T-helper 2 cell (primary cell): Measurements from ENCODE around the gene SLC35D3.
"Not testable (repeated sequence)": the region's sequence is repeated elsewhere in the genome, so short reads cannot be mapped to it uniquely, and the experiment has no call there.

Experiments used
- DNase-seq, 5 experiments: peaks; one replicate each; pipeline versions ENCODE4 v3.0.0 to v3.0.0-alpha.2; 2012 to 2022
- total RNA-seq, 2 donors: gene quantifications; one replicate each; lab custom pipeline; 2026; lab: John Stamatoyannopoulos, UW

Gene SLC35D3
- total RNA-seq = 0 to 0.13 reads per million in 2 donors

DNA sequence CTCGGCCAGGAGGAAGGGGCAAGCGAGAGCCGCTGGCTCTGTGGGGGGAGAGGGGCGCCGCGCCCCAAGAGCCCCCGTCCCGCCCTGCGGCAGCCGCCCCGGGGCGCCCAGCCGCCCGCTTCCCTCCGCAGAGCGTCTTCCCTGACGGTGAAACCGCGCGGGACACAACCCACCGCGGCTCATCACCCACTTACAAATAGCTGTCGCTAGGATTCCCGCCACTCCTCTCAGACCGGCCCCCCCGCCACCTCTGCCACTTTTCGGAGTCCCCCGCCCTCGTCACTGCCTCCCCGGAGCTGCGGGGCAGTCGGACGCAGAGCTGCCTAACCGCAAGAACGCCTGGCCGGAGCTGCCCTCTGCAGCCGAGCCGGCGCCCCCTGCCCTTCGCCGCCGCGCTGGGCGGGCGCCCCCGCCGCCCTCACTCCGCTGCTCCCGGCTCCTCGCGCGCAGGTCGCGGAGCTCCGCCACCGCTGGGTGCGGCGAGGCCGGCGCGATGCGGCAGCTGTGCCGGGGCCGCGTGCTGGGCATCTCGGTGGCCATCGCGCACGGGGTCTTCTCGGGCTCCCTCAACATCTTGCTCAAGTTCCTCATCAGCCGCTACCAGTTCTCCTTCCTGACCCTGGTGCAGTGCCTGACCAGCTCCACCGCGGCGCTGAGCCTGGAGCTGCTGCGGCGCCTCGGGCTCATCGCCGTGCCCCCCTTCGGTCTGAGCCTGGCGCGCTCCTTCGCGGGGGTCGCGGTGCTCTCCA, at the start of gene SLC35D3:
SLC35D3 (plus strand) TSS at position 366 of the 749 bp plus-strand sequence; CDS start at position 494, 128 bp downstream.
- DNase-seq = peak in 3 of 5 experiments; percentile 5 to 25 (median 16)

DNA sequence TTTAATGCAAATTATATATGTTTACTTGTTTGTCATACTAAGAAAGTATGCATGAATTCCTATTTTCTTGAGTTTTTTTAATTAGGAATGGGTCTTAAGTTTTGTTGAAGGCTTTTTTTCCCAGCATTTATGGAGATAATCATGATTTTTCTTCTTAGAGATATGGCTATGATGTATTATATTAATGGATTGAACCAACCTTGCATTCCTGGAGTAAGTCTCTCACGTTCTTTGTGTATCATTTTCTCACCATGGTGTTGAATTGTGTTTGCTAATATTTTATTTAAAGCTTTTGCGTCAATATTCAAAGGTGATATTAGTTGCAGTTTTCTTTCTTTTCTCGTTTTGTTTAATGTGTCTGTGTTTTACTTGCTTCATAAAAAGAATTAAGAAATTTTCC, 48.4 kb upstream of the SLC35D3 start:
- peak in 1 of 5 experiments; percentile 18 for DNase-seq

- not testable (repeated sequence) for DNase-seq
Observed at GRCh38 chr6:136876469-136876868, 45.6 kb upstream of the SLC35D3 start.

- DNase-seq = no peak
Observed at GRCh38 chr6:136880748-136881460, 41.2 kb upstream of the SLC35D3 start.

DNA sequence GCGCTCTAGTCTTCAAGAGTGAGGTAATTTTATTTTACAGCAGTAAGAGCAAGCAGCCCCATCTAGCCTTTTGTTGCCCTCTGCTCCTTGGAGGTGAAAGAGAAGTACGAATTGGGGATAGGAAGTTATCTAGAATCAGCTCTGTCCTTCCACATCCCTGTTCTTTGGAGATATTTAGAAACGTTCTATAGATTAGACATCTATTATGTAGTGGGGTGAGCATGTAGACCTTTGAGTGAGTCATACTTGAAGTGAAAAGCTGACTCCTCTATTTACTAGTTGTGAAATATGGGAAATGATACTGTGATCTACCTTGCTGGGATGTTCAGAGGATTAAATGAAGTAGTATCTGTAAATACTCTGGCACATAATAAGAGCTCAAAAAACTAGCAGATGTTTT, 36.0 kb upstream of the SLC35D3 start:
- no peak for DNase-seq

DNA sequence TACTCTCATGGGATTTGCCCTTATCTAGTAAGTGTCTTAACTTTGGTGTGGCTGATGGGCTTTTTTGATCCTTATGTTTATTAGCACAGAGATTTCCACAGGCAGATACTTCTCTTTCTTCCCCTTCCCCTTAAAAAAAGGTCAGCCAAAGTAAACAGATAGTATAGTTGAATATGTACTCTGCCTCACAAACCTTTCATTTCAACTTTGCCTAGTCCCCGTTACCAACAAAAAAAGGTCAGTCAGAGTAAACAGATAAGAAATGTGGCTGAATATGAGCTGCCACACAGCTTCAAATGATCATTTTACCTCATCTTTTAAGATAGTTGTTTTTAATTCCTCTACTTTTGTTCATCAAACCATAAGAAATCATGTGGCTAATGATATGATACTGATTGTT, 34.1 kb upstream of the SLC35D3 start:
- DNase-seq = no peak

- DNase-seq = no peak
Observed at GRCh38 chr6:136889271-136890193, 32.6 kb upstream of the SLC35D3 start.

GRCh38 chr6:136890194-136890839, 31.8 kb upstream of the SLC35D3 start:
- no peak for DNase-seq

DNA sequence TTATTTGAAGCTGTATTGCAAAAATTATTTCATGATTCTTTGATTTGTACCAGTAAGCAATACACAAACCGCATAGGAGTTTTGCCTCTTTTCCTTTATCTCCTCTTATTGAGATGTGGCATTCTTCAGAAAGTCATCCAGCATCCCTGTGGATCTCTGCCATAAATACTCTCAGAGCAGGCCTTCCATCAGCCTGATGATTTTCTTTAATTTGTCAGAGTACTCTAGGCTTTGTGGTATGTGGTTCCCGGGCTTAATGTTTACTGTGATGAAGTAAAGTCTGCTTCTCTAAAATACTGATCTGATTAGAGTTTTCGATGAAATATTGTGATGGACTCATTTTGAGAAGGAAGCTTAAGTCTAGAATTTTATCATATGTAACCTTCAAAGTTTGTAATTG, 31.1 kb upstream of the SLC35D3 start:
- DNase-seq = peak in 1 of 5 experiments; percentile 26

DNA sequence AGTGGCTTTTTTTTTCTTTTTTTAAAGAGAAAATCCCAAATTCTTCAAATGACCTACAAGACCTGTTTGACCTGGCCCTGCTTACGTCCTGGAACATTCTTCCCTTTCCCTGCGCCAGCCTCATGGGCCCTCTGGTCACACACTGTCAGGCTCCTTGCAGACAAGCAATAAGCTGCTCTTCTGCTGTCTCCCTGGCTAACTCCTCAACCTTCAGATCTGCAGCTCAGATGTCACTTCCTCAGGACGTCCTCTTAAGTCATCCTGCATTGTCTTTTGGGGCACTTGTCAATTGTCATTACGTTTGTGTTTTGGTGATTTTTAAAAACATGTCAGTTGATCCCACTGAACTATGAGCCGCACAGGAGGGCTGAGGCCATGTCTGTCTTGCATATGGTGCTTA, 28.9 kb upstream of the SLC35D3 start:
- peak in 1 of 5 experiments; percentile 4 for DNase-seq

- no peak for DNase-seq
Observed at GRCh38 chr6:136895901-136896300, 26.2 kb upstream of the SLC35D3 start.

- DNase-seq = no peak
Observed at GRCh38 chr6:136897071-136897470, 25.0 kb upstream of the SLC35D3 start.

DNA sequence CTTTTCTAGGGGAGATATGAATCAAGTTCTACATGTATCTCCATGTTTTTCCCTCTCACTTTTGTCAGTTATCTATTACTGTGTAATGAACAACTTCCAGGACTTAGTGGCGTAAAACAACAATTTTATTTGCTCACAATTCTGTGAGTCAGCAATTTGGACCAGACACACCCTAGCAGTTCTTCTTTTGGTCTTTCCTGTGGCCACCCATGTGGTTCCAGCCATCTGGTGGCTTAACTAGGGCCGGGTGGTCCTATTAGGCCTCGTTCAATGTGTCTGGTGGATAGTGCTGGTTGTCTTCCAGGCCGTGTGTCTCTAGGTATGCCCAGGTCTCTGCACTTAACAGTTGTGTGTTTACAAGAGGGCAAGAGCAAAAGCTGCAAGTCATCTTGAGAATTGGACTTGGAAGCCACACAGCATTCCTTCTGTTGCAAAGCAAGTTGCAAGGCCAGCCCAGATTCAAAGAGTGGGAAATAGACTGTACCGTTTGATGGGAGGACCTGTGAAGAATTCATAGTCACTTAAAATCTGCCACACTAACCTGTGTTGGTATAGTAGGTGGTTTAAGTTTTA, 20.8 kb upstream of the SLC35D3 start:
- no peak for DNase-seq

- not testable (repeated sequence) for DNase-seq
Observed at GRCh38 chr6:136904477-136904876, 17.6 kb upstream of the SLC35D3 start.

GRCh38 chr6:136914947-136915346, 7.2 kb upstream of the SLC35D3 start:
- DNase-seq = peak in 1 of 5 experiments; percentile 37

- no peak for DNase-seq
Observed at GRCh38 chr6:136918706-136919105, 3.4 kb upstream of the SLC35D3 start.

DNA sequence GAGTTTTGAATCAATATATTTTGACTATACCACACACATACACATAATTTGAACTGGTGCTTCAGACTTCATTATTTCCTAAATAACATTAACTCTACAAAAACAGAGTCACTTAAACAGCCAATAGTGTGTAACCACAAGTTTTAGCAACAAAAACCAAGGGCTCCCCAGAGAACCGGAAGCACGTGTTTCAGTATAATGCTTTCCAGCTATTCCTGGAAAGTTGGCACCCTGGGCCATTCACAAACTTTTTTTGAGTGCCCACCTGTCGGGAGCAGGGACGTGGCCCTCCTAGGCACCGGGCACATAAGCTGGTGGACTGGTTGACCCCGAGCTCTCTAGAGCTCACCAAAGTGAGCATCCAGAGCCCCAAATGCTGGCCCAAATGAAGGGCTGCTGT, 1.9 kb upstream of the SLC35D3 start:
- DNase-seq = peak in 1 of 5 experiments; percentile 33

- DNase-seq = peak in 1 of 5 experiments; percentile 12
Observed at GRCh38 chr6:136920671-136921380, 1.3 kb upstream of the SLC35D3 start.

- DNase-seq = peak in 1 of 5 experiments; percentile 10
Observed at GRCh38 chr6:136921381-136921935, 643 bp upstream of the SLC35D3 start.

DNA sequence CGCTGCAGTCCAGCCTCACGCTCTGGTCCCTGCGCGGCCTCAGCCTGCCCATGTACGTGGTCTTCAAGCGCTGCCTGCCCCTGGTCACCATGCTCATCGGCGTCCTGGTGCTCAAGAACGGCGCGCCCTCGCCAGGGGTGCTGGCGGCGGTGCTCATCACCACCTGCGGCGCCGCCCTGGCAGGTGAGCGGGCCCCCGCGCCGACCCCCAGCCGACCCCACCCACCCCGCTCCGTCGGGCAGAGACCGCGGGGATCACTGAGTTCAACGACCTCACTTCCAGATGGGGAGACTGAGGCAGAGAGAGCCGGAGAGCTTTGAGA, 545 bp downstream of the SLC35D3 start:
- peak in 1 of 5 experiments; percentile 26 for DNase-seq
